ENCODE measurements around the gene EYS. TPM values are rescaled to one million over a fixed set of nuclear protein-coding genes. Genes with fewer than 3 reads are reported as not detected.

Gene EYS
- total RNA-seq, 1 experiment from 2014 or later: not detected

DNA sequence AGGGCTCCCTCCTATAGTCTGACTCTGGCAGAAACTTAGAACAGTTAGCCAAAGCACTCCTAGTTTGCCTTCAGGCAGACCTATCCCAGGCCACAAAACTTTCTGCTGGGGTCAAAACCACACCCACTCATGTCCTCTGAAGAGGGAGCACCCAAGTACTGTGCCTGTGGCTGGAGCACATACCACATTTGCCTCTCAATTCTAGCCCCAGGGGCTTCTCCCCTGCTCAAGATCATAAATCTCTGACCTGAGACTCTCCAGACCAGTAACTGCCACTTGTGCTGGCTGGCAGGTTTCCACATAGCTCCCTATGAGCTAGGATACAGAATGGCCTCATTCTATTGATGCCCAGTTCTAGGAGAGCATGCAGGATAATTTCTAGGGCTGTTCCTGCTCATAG lies 781.0 kb downstream of the EYS start:
- TF ChIP-seq, protein P1, sequence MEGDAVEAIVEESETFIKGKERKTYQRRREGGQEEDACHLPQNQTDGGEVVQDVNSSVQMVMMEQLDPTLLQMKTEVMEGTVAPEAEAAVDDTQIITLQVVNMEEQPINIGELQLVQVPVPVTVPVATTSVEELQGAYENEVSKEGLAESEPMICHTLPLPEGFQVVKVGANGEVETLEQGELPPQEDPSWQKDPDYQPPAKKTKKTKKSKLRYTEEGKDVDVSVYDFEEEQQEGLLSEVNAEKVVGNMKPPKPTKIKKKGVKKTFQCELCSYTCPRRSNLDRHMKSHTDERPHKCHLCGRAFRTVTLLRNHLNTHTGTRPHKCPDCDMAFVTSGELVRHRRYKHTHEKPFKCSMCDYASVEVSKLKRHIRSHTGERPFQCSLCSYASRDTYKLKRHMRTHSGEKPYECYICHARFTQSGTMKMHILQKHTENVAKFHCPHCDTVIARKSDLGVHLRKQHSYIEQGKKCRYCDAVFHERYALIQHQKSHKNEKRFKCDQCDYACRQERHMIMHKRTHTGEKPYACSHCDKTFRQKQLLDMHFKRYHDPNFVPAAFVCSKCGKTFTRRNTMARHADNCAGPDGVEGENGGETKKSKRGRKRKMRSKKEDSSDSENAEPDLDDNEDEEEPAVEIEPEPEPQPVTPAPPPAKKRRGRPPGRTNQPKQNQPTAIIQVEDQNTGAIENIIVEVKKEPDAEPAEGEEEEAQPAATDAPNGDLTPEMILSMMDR (IDR thresholded peaks at IDR 0.05; ENCODE audit: insufficient read depth in 1 of 2, low read depth in 1 of 2, low read length in 1 of 2, severe bottlenecking in 1 of 2, unreplicated experiment in 1 of 2): no peak
- ChIA-PET CTCF (no interaction called here), POLR2A (no interaction called here)
- no peak for DNase-seq
- H3K4me1 ChIP-seq: no peaks in the 10 kb centered on the region
- Mint-ChIP-seq H3K4me3 (ENCODE audit: unreplicated experiment) (no peak overlapping the region), H3K36me3 (ENCODE audit: insufficient read depth, unreplicated experiment) (no peaks in the 10 kb centered on the region), H3K27ac (ENCODE audit: unreplicated experiment) (no peak overlapping the region), H3K9me3 (ENCODE audit: unreplicated experiment) (no peaks in the 10 kb centered on the region), H3K4me1 (ENCODE audit: low read depth, unreplicated experiment) (no peaks in the 10 kb centered on the region), H3K27me3 (ENCODE audit: insufficient read depth, unreplicated experiment) (no peaks in the 10 kb centered on the region)
- no peak overlapping the region for H3K4me3 ChIP-seq (ENCODE audit: low read depth, low read length)
- intact Hi-C loops (cut with micrococcal nuclease; ENCODE audit: unreplicated experiment): no loop called here
- H3K9me3 ChIP-seq: no peaks in the 10 kb centered on the region
- no peaks in the 10 kb centered on the region for H3K36me3 ChIP-seq (ENCODE audit: control insufficient read depth, insufficient read depth, low read length)
- no TSS peak for BruUV-seq (replicated peaks)
- H3K27me3 ChIP-seq (replicated peaks; ENCODE audit: control insufficient read depth, insufficient read depth, low read length): no peaks in the 10 kb centered on the region

DNA sequence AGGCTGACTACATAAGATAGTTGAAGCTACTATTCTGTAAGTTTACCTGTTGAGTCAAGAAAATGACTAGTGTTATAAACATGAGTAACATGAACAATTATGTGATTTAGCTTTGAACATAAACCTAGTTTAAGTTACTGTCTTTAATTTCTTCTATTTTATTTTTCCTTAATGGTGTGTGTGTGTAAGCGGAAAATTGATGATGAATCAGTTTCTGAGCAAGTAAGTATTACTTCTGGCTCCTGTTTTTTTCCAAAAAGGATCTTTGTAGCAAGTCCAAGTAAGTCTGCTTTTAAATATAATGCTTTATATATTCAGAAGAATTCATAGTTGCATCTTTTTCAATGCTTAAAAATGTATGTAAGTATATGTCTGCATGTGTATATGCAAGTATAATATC lies 786.8 kb downstream of the EYS start:
- Mint-ChIP-seq H3K9me3 (ENCODE audit: unreplicated experiment) (no peaks in the 10 kb centered on the region), H3K4me3 (ENCODE audit: unreplicated experiment) (no peak overlapping the region), H3K4me1 (ENCODE audit: low read depth, unreplicated experiment) (no peaks in the 10 kb centered on the region), H3K36me3 (ENCODE audit: insufficient read depth, unreplicated experiment) (no peaks in the 10 kb centered on the region), H3K27me3 (ENCODE audit: insufficient read depth, unreplicated experiment) (peaks cover 9% of the 10 kb centered on the region), H3K27ac (ENCODE audit: unreplicated experiment) (no peak overlapping the region)
- TF ChIP-seq, protein P1 (IDR thresholded peaks at IDR 0.05; ENCODE audit: insufficient read depth in 1 of 2, low read depth in 1 of 2, low read length in 1 of 2, severe bottlenecking in 1 of 2, unreplicated experiment in 1 of 2): no peak
- H3K9me3 ChIP-seq: no peaks in the 10 kb centered on the region
- H3K4me1 ChIP-seq: no peaks in the 10 kb centered on the region
- CTCF ChIA-PET: no interaction called here
- no peaks in the 10 kb centered on the region for H3K36me3 ChIP-seq (ENCODE audit: control insufficient read depth, insufficient read depth, low read length)
- intact Hi-C loops (cut with micrococcal nuclease; ENCODE audit: unreplicated experiment): no loop called here
- POLR2A ChIA-PET: no interaction called here
- no TSS peak for BruUV-seq (replicated peaks)
- no peak for DNase-seq
- H3K4me3 ChIP-seq (ENCODE audit: low read depth, low read length): no peak overlapping the region
- no peaks in the 10 kb centered on the region for H3K27me3 ChIP-seq (replicated peaks; ENCODE audit: control insufficient read depth, insufficient read depth, low read length)

DNA sequence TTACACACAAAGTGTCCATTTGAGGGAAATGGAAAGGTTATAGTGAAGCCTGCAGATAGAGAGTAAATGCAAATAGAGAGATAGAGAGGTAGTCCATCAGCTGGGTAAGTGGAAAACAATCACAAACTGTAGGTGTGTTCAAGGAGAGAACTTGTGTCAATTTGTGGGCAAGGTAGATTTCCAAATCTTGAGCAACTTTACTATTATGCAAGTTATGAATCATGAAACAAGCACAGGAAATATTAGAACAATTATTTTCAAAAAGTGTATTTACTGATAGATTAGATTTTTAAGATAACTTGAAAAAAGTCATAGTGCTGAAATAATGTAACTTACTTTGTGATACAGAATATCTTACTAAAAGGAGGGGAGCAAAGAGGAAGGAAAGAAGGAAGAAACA lies 792.9 kb downstream of the EYS start:
- no peaks in the 10 kb centered on the region for H3K9me3 ChIP-seq
- H3K36me3 ChIP-seq (ENCODE audit: control insufficient read depth, insufficient read depth, low read length): no peaks in the 10 kb centered on the region
- no peaks in the 10 kb centered on the region for H3K27me3 ChIP-seq (replicated peaks; ENCODE audit: control insufficient read depth, insufficient read depth, low read length)
- ChIA-PET POLR2A (no interaction called here), CTCF (no interaction called here)
- no peaks in the 10 kb centered on the region for H3K36me3 Mint-ChIP-seq (ENCODE audit: insufficient read depth, unreplicated experiment)
- H3K27ac Mint-ChIP-seq (ENCODE audit: unreplicated experiment): no peak overlapping the region
- H3K4me3 ChIP-seq (ENCODE audit: low read depth, low read length): no peak overlapping the region
- no peaks in the 10 kb centered on the region for H3K4me1 Mint-ChIP-seq (ENCODE audit: low read depth, unreplicated experiment)
- DNase-seq: no peak
- BruUV-seq (replicated peaks): no TSS peak
- H3K4me1 ChIP-seq: no peaks in the 10 kb centered on the region
- TF ChIP-seq, protein P1 (IDR thresholded peaks at IDR 0.05; ENCODE audit: insufficient read depth in 1 of 2, low read depth in 1 of 2, low read length in 1 of 2, severe bottlenecking in 1 of 2, unreplicated experiment in 1 of 2): no peak
- peaks cover 12% of the 10 kb centered on the region for H3K27me3 Mint-ChIP-seq (ENCODE audit: insufficient read depth, unreplicated experiment)
- no peaks in the 10 kb centered on the region for H3K9me3 Mint-ChIP-seq (ENCODE audit: unreplicated experiment)
- intact Hi-C loops (cut with micrococcal nuclease; ENCODE audit: unreplicated experiment): no loop called here
- no peak overlapping the region for H3K4me3 Mint-ChIP-seq (ENCODE audit: unreplicated experiment)

Measured in Caco-2 (cell line).